Tongue (tissue), 2 donors: ENCODE results near the gene IL18BP. TPM values are rescaled to one million over a fixed set of nuclear protein-coding genes. Genes with fewer than 3 reads are reported as not detected.

Experiments used
- DNase-seq: peaks from one replicate; pipeline ENCODE4 v3.0.0-alpha.2; 2015
- total RNA-seq: library from RNA; depleted of rRNA; stranded (reverse); fragments of >200 nt; gene quantifications from one replicate; pipeline ENCODE4 v1.2.3, GENCODE V29; 2014

Gene IL18BP
- total RNA-seq, 1 donor from 2014 or later: 4.8 TPM

DNA sequence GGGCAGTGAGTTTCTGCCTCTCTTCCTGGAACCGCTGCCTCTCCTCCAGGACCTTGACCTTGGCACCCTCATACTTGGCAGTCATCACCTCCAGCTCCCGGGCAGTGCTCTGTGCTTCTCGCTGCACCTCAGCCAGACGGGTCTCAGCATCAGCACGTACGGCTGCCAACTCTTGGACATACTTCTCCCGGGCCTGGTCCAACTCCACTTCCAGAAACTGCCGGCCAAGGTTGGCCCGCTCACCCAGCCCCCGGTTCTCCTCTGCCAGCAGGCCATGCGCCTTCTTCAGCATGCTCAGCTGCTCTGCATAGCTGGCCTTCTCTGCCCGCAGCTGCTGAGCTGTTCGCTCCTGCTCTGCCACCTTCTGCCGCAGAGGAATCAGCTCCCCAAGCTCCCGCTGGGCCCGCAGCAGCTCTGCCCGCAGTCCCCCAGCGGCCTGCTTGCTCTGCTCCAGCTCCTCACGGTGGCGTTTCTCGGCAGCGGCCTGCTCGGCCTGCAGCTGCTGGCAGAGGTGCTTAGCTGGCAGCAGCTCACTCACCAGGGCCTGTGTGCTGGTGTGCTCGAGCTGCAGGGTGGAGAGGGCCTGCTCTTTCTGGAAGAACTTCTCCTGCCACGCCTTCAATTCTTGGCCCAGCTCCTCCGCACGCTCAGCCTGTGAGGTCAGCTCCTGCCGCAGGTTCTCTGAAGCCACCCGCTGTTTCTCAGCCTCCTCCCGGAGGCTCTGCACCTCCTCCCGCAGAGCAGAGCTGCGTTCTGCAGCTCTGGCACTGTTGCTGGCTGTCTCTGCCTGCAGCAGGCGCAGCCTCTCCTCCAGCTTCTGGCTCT, 14.4 kb downstream of the IL18BP start:
- DNase-seq: peak; percentile 53

DNA sequence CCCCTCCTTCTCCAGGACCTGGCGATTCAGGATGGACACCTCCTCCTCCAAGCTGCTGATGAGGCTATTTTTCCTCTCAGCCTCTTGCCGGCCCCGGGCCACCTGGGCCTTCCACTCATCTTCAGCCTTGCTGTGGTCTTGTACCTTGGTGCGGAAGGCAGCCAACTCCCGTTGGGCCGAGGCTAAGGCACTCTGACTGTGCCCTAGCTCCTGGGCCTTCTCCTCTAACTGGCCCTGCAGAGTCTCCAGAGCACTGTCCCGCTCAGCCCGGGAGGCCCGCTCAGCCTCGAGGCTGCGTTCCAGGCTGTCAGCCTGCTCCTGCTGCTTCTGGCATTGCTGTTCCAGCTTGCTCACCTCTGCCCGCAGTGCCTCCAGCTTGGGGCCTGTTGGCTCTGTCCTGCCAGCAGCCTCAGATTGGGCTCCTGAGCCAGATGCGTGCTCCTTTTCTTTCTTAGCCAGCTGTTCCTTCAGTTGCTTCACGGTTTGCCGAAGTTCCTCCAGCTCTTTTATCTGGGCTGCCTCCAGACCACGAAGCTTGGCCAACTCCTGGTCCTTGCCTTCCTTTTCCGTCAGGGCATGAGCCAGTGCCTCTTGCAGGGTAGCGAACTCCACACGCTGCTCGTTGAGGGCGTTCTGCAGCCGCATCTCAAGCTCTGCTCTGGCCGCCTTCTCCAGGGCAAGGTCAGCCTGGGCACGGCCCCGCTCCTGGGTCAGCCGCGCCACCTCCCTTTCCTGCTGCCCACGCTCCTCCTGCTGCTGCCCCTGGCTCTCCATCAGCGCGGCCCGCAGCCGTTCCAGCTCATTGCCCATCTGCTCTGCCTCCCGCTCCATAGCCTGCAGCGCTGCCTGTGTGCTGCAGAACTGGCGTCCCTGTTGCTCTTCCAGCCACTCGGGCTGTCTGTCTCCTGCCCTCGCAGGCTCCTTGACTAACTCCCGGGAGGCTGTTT, 15.3 kb downstream of the IL18BP start:
- DNase-seq: no peak

DNA sequence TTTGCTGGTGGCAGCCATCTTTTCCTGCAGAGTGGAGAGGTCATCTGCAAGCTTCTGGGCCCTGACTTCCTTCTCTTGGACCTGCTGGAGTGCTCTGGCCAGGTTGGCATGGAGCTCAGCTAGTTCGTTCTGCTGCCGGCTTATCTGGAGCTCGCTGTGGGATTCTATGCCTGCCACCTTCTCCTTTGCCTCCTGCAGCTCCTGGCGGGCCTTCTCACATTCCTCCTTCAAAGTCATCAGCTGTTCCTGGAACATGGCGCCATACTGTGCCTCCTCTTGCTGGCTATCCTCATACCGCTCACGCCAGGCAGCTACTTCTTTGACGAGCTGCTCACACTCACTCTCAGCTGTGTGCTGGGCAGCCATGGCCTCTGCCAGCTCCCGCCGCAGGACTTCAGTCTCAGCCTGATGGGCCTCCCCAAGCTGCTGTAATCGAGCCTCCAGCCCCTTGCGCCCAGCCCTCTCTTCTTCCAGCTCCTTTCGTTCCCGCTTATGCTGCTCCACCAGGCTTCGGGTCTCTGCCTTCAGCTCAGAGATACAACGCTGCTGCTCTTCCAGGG, 16.1 kb downstream of the IL18BP start:
- no peak for DNase-seq

DNA sequence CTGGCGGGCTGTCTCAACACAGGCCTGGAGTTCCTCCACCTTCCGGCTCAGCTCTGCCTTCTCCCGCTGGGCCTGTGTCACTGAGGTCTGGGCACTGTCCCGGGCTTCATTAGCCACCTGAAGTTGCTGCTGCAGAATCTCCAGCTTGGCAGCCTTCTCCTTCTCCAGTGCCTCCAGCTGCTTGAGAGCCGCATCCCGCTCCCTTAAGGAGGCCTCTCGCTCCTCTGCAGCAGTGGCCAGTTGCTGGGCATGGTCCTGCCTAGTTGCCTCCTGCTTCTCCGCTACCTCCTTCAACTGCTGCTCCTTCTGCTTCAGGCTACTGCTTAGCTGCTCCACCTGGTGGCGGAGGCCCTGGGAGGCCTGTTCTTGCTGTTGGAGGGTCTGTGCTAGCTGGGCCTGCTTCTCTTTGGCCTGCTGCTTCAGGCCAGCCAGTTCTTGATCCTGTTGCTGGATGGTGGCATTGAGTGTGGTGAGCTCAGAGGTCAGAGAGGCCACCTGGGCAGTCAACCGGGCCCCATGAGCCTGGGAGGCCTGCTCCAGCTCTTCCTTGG, 16.9 kb downstream of the IL18BP start:
- DNase-seq: no peak

DNA sequence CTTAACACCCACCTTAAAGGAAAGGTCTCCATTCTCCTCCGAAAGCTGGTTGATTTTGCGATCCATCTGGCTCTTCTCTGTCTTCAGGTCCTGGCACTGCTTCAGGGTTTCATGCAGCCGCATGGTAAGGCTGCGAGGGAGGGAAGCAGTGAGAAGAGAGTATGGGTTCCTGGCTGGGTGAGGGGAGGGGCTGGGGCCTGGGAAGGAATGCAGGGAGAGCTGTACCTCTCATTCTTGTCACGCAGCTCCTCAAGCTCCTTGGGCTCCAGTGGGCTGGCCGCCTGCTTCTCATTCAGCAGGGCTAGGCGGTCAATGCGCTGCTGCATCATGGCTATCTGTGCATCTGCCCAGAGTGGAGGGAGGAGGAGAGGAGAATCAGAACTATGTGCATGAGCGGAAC, 19.5 kb downstream of the IL18BP start:
- DNase-seq: no peak

DNA sequence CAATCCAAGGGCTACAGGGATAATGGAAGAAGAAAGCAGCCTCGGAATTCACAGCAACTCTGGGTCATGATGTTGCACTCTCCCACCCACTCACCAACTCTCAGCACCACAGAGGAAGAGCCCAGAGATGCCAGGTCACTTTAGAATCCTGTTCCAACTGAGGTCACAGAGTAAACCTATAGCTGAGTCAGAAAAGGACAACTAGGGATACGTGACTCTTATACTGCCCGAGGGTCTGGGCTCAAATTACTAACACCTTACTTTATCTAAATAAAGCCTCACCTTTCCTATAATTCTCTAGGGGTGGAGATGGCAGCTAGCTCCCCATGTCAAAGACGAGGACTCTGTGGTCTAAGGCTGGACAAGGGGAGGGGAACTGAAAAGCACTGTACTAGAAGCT, 24.6 kb downstream of the IL18BP start:
- DNase-seq: no peak

DNA sequence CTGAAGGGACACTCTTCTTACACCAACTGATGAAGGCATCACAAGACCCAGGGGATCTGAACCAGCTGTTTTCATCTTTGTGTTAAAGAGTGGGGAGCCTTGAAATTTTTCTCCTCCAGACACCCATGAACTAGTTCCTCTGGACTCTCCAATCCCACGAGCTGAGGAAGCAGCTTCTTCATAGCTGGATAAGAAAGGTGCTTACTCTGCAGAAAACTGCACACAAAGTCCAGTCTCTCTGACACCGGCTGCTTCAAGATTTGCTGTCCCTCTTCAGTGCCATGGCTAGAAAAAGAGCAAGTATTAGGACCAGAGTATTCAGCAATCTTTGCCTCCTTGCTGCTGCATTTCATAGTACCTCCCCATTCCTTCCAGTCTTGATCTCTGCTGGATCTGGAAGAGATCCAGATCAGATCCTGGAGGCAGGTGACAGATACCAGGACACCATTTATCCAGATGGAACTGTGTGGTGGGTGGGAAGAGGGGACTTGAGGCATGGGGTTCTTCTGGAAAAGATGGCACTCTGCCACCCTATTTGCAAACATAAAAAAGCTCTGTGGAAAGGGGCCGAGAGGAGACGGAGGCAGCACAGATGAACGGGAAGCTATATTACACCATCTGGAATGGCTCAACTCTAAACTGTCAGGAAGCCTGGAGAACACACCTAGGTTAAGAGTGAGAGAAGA, 25.5 kb downstream of the IL18BP start:
- DNase-seq: no peak

DNA sequence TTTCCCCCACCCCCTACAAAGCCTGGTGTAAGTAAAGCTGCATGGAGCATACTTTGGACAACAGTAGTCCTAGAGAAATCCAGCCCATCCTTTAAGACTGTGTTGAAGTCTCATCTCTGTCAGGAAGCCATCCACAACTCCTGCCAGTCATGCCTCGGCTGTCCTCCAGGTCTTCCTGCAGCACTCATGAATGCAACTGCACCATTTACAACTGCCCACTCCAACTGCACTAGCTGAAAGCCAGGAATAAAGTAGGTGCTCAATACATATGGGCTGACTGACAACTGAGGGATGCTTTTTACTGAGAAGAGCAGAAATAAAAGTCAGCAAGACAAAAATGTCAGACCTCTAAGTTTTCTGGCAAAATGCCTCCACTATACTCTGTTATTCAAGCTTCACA, 27.4 kb downstream of the IL18BP start:
- no peak for DNase-seq

DNA sequence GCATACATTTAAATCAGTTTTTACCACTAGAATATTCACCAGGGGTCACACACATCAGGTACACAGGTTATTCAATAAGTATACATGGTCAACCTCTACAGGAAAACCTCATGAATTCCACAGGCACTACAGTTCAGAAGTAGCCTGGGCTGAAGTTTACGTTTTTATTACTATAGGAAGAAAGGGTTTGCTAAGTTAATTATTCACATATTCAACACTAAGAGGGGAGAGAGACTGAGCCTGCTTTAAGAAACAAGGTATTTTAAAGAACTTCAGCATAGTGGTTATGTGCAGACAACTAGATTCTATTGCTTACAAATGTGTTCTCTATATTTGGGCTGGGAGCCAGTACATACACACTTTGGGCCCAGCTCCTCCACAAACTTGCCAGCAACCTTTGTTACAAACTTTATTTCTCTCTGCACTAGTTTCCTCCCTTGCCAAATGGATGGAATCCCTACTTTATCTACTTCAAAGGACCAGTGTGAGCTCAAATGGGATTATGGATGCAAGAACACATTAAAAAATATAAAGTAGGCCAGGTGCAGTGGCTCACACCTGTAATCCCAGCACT, 31.9 kb downstream of the IL18BP start:
- DNase-seq: no peak

DNA sequence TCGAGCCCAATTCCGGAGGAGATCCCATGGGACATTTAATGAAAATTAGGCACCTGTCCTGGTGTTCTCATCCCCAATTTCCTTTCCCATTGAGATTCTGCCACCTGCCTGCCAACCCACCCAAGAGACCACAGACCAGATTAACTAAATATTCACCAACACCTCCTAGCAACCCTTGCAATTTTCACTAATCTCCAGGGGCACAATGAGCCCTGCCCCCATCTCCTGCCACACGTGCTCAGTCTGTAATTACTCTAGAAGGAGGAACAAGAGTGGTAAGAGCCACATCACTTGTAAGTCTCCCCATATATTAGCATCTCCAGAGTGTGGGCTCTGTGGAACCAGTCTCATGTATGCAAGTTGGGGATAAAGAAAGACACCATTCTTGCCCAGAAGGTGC, 38.0 kb downstream of the IL18BP start:
- no peak for DNase-seq

DNA sequence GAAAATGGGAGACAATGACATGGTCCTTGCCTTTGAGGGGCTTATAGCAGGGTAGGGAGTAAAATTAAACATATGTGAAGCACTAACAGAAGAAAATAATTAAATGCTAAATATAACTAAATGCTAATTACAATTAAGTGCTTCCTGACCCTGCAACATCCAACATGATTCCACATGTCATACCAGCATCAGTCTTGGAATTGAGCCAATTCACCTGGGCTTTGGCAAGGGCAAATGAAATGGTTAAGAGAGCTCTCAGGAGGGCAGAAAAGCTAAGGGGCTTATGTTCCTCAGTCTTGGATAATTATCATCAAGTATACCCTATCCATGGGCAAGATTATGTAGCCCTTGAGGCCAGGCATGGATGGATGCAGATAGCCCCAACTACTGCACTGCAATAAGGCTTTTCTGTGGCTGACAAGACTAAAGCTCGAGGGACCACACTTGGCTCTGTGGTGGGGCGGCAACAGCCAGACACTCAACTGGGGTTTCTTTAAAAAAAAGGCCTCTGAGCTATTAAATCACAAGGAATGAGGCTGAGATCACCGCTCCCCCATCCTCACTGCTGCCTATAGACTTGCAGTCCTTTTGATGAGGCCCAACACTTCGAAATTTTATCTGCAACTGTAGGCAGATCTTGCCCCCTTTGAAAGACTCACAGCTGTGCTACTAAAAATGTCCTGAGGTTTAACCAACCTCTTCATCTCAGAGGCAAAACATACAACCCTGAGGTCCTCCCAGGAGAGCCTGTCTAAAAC, 39.0 kb downstream of the IL18BP start:
- DNase-seq: peak; percentile 44

DNA sequence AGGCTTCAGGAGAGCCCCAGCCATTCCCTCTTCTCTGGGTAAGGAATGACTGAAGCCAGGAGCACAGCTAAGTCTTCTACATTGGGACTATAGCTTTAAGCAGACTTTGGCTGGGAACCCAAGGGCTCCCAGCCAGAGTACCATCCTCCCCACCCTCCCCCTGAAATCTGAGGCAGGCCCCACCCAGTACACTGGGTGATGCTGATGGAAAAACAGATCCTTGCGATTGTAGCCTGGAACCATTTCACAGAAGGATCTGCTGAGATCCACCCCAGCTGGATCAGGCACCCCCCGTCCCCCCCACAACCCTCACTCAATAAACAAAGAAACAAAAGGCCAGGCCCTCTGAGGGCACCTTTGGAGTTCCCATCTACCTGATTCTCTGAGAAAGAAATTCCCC, 39.8 kb downstream of the IL18BP start:
- DNase-seq: peak; percentile 92

DNA sequence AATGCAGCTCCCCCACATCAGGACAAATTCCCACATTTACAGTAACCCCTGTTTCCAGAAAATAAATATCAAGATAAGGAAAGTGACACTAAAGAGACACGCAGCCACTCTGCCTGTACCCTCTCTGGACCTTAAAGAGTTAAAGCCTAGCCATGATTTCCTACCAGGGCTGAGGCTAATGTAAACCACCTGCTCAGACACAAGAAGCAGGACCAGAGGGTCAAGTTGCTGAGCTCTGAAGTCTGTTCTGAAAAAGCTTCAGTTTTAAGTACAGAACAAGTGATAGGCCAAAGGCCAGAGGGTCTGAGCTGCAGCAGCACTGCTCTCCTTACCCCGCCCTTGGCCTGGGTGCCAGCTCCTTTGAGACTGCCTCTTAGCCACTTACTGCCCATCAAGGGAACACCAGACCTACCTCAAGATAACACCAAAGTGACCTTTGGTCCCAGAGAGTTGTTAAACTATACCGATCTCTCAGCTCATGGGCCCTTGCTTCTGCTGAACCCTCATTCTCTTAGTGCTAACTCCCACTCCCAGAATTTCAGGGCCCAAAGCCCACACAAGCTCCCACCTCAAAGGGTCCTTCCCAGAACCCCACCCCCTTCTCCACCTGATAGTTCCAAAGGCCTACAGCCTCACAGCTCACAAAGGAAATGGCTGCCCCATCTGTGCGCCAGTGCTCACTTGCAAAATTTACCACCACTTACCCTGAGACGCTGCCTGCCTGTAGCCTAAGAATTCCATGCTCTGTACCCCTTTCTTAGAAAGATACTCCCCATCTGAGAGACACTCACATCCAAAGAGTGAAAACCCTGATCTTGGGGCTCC, 40.5 kb downstream of the IL18BP start:
- DNase-seq: peak; percentile 74

DNA sequence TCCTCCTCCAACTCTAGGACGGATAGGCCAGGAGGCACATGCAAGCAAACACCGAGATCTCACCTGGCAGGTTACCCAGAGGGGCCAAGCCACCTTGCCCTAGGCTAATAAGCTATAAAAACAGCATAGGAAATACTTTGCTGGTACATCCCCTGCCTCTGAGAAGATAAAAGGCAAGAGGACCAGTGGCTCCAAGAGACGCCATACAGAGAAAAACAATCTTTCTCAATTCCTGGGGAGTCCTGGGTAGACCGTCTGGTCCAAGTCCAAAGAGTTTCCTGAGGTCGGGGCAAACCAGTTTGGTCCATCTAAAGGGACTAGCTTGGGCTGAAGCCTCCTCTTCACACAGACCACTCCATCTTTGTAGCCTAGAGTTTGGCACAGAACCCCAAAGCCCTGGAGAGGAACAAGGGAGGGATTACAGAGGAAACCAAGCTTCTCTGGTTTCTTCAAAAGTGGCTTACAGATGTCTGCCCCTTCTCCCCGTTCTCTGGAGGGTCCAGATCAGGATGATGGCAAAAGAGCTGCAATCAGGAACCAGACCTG, 41.2 kb downstream of the IL18BP start:
- peak; percentile 44 for DNase-seq

DNA sequence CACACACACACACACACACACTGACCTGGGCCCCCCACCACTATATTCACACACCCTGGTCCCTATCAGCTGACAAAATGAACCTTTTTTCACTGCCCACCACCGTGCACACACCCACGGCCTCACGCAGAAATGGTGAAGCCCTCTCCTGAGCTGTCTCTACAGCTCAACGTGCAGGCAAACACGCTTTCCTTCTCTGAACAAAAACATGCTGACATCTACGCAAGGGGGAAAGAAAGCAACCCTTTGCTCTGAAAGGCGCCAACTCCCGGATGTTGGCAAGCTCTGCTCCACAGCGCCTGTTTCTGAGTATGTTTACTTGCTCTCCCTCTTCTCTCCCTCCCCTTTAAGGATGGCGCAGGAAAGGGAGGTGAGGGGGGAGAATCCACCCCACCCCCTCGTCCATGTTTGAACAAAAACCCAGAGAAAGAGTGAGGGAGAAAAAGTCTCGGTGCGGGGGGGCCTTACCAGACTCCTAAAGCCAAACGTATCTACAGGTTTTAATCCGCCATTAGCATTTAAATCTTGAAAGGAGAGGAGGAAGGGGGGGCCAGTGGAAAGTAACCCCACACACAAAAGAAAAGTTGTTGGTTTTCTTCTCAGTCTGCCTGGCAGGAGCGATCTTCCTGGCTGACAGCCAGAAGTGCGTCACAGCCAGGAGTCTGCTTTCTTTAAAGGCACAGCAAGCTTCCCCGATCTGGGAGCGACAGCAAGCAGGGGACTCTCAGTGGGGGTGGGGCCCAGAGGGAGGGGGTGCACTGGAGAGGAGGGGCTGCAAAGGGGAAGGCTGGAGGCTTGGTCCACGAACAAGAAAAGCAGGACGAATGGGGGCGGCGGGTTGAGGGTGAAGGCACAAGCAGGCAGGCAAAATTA, 42.0 kb downstream of the IL18BP start:
- peak; percentile 99 for DNase-seq

DNA sequence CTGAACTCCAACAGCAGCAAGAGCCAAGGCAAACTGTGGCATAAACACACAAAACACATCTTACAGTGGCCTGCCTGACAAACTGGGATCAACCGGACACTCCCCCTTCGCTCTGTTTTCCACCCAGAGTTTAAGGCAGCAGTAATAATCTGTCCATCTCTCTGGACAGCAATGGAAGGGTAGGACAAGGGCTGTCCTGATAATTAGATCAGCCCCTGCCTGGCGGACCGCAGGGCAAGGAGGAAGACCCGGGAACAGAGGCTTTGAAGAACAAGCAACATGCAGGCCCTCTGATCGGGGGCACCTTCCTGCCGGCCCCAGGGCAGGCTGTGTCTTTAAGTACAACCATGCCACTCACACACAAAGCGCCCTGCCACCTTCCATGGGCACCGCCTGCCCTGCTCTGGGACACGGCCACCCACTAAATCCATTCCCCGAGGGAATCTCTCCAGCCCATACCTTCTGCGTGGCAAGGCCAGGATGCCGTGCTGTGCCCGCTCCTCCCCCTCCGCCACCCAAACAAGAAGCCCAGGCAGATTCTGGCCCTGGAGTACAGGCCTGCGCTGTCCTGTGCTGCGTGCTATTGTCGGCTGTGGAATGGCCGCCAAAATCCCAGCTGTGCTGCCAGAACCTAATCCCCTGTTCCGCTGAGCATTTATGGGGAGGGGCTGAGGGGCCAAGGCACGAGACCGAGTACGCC, 42.8 kb downstream of the IL18BP start:
- DNase-seq: peak; percentile 96

DNA sequence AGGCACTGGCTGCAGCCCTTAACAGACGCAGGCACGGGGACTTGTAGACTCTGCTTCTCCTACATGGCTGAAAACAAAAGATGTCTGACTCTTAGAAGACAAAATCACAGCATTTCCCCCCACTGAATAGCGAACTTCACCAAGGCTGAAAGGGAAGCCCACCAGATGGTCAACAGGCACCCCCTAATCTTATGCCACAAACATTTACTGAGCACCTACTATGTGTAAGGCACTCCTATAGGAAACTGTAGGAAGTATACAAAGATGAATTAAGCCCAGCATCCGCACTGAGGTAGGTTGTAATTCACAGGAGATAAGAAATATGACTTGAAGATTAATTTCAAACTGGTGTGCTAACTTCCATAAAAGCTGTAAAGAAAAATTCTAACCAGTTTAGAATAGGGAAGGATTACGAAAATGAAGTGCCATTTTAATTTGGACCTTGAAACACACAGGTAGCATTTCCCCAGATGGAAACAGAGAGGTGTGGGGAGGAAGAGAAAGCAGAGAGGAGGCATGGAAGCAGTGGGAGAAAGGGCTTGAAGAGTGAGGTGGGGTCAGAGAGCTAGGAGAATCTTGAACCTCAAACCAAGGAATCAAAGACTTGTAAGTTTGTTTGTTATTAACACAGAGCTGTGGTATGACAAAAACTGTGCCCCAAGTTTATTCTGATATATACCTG, 43.5 kb downstream of the IL18BP start:
- DNase-seq: no peak
